PC-3 (cell line): Measurements from ENCODE around the gene TPO.

Source experiments
- CTCF ChIP-seq: fragments of 300-600 bp; sonication (generic); conservative IDR thresholded peaks from 2 replicates; pipeline ENCODE4 v1.5.1; 2017; ENCODE audit warnings: antibody characterized with exemption, low read depth, mild to moderate bottlenecking, low read length
- EZH2 ChIP-seq: fragments of 300-600 bp; sonication (generic); IDR thresholded peaks from one replicate; pipeline ENCODE4 v1.6.1; 2017; ENCODE audit warnings: antibody characterized with exemption, mild to moderate bottlenecking, low read length; ENCODE audit not compliant: unreplicated experiment
- EZH2phosphoT487 ChIP-seq: fragments of 300-600 bp; sonication (generic); IDR thresholded peaks from 2 replicates; pipeline ENCODE4 v1.6.1; 2018; ENCODE audit warnings: mild to moderate bottlenecking, antibody characterized with exemption, low read length, borderline replicate concordance

GRCh38 chr2:1436369-1436768 is 23.1 kb downstream of the TPO start:
- TF ChIP-seq EZH2phosphoT487: no peak
- no peak for TF ChIP-seq CTCF
- TF ChIP-seq EZH2: no peak
